RWPE1 (cell line): ENCODE measurements around the gene SPRED2.

Experiments
- CTCF ChIA-PET: fragments of 350-600 bp; sonication (Branson Sonifier 250); formaldehyde crosslinking; extraction: SDS; loops from one replicate; lab custom pipeline; 2021; lab: Yijun Ruan, JAX
- POLR2A ChIA-PET: fragments of 400-600 bp; formaldehyde crosslinking; extraction: SDS; loops from one replicate; lab custom pipeline; 2020; ENCODE audit warnings: antibody characterized with exemption; ENCODE audit not compliant: low non-redundant PET; lab: Yijun Ruan, JAX
- DNase-seq: peaks from one replicate; pipeline ENCODE4 v3.0.0; 2012; ENCODE audit warnings: low spot score
- H3K27ac ChIP-seq: fragments of 450-650 bp; 2 replicates; pipeline ENCODE4 v1.5.1; 2017
- CTCF ChIP-seq: fragments of 450-650 bp; conservative IDR thresholded peaks from 2 replicates; pipeline ENCODE4 v1.5.1; 2017; ENCODE audit warnings: low read depth, mild to moderate bottlenecking

Gene SPRED2

GRCh38 chr2:65437392-65438135, 5.2 kb upstream of the SPRED2 start:
- peak overlapping the region; percentile 99 for H3K27ac ChIP-seq
- CTCF ChIA-PET: interaction anchor here (0.5 to 0.8 kb wide), 2 partner anchors 11 to 157 kb away, joined by 3 read pairs; no protein-coding TSS in a partner anchor

GRCh38 chr2:65436824-65437221, 4.4 kb upstream of the SPRED2 start:
- peak overlapping the region; percentile 99 for H3K27ac ChIP-seq
- DNase-seq: no peak
- TF ChIP-seq CTCF: no peak
- POLR2A ChIA-PET: interaction anchor here (0.6 kb wide), 1 partner anchor 92 kb away, joined by 9 read pairs; no protein-coding TSS in a partner anchor
- CTCF ChIA-PET: interaction anchor here (0.6 to 1.9 kb wide), 2 partner anchors 117 to 130 kb away, joined by 3 to 4 read pairs; no protein-coding TSS in a partner anchor

More at GRCh38 chr2:65437392-65438135, 5.2 kb upstream of the SPRED2 start:
- no peak for DNase-seq
- no peak for TF ChIP-seq CTCF
- POLR2A ChIA-PET: interaction anchor here (0.6 kb wide), 1 partner anchor 92 kb away, joined by 9 read pairs; no protein-coding TSS in a partner anchor

- H3K27ac ChIP-seq: peak overlapping the region; percentile 99
- ChIA-PET CTCF (interaction anchor here (0.6 to 1.9 kb wide), 2 partner anchors 116 to 130 kb away, joined by 3 to 4 read pairs; no protein-coding TSS in a partner anchor), POLR2A (interaction anchor here (0.8 kb wide), 1 partner anchor 184 kb away, joined by 3 read pairs; no protein-coding TSS in a partner anchor)
- no peak for TF ChIP-seq CTCF
- peak; percentile 89 for DNase-seq
These were observed 3.9 kb upstream of the SPRED2 start for GRCh38 chr2:65436169-65436823.

- H3K27ac ChIP-seq: peak overlapping the region; percentile 99
- CTCF ChIA-PET: interaction anchor here (0.9 to 1.9 kb wide), 2 partner anchors 116 to 142 kb away, joined by 3 to 4 read pairs; no protein-coding TSS in a partner anchor
These were observed 3.3 kb upstream of the SPRED2 start for GRCh38 chr2:65435625-65436168.

GRCh38 chr2:65434592-65435241, 2.3 kb upstream of the SPRED2 start:
- TF ChIP-seq CTCF: no peak
- H3K27ac ChIP-seq: peak overlapping the region; percentile 19; the same call in 1 of the 2 replicates
- ChIA-PET CTCF (interaction anchor here (0.9 to 1.9 kb wide), 2 partner anchors 115 to 141 kb away, joined by 3 to 4 read pairs; no protein-coding TSS in a partner anchor), POLR2A (no interaction called here)
- no peak for DNase-seq

More at GRCh38 chr2:65435625-65436168, 3.3 kb upstream of the SPRED2 start:
- TF ChIP-seq CTCF: peak; percentile 49
- peak; percentile 83 for DNase-seq
- POLR2A ChIA-PET: interaction anchor here (0.8 kb wide), 1 partner anchor 183 kb away, joined by 3 read pairs; no protein-coding TSS in a partner anchor
